PC-9 (cell line): ENCODE data around the gene CLCF1. TPM values are rescaled to one million over a fixed set of nuclear protein-coding genes. Genes with fewer than 3 reads are reported as not detected.

Experiments used
- BruUV-seq: library from RNA; stranded (reverse); fragments of 400-500 nt; replicated peaks from 2 replicates; lab custom pipeline; 2021; lab: Mats Ljungman, UMichigan
- CTCF ChIA-PET: fragments of 300-600 bp; sonication (Branson Sonifier 250); formaldehyde crosslinking; loops from one replicate; lab custom pipeline; 2022; ENCODE audit warnings: antibody characterized with exemption; lab: Charles Lee
- POLR2A ChIA-PET: fragments of 300-600 bp; sonication (Branson Sonifier 250); formaldehyde crosslinking; loops from one replicate; lab custom pipeline; 2022; ENCODE audit warnings: antibody characterized with exemption; ENCODE audit not compliant: unreplicated experiment; lab: Charles Lee
- DNase-seq, 2 experiments: peaks; one replicate each; pipeline versions ENCODE4 v3.0.0 to v3.0.0-alpha.2; 2015 to 2022; ENCODE audit warnings: mixed read lengths in 1 of 2
- H2AFZ ChIP-seq: fragments of 200-600 bp; sonication (generic); 2 replicates; pipeline ENCODE4 v1.8.1; 2017; ENCODE audit warnings: antibody characterized with exemption
- H3F3A ChIP-seq: fragments of 200-600 bp; sonication (generic); 2 replicates; pipeline ENCODE4 v1.8.1; 2017; ENCODE audit warnings: antibody characterized with exemption, mild to moderate bottlenecking, low read depth; ENCODE audit not compliant: insufficient read depth
- H3K27ac ChIP-seq: fragments of 200-600 bp; sonication (generic); 2 replicates; pipeline ENCODE4 v1.6.1; 2016; ENCODE audit warnings: mixed run types
- H3K27me3 ChIP-seq: fragments of 200-600 bp; sonication (generic); 2 replicates; pipeline ENCODE4 v1.6.1; 2016; ENCODE audit warnings: low read depth, mixed run types; ENCODE audit not compliant: insufficient read depth
- H3K36me3 ChIP-seq: fragments of 200-600 bp; sonication (generic); 2 replicates; pipeline ENCODE4 v1.6.1; 2016; ENCODE audit warnings: low read depth, mixed run types
- H3K4me1 ChIP-seq: fragments of 200-600 bp; sonication (generic); replicated peaks from 2 replicates; pipeline ENCODE4 v1.6.1; 2016; ENCODE audit warnings: mixed run types; ENCODE audit not compliant: insufficient read depth
- H3K4me2 ChIP-seq: fragments of 200-600 bp; sonication (generic); 2 replicates; pipeline ENCODE4 v1.6.1; 2017; ENCODE audit warnings: mixed run types
- H3K4me3 ChIP-seq: fragments of 200-600 bp; sonication (generic); 2 replicates; pipeline ENCODE4 v1.6.1; 2016; ENCODE audit warnings: mixed run types
- H3K79me2 ChIP-seq: fragments of 200-600 bp; sonication (generic); 2 replicates; pipeline ENCODE4 v1.6.1; 2017; ENCODE audit warnings: low read depth, mixed run types
- H3K9me2 ChIP-seq: fragments of 200-600 bp; sonication (generic); 2 replicates; pipeline ENCODE4 v1.8.1; 2017; ENCODE audit warnings: mild to moderate bottlenecking; ENCODE audit not compliant: insufficient read depth
- H3K9me3 ChIP-seq: fragments of 200-600 bp; sonication (generic); 2 replicates; pipeline ENCODE4 v1.8.1; 2016; ENCODE audit warnings: low read depth; ENCODE audit not compliant: insufficient read depth
- H4K20me1 ChIP-seq: fragments of 200-600 bp; sonication (generic); 2 replicates; pipeline ENCODE4 v1.8.1; 2017; ENCODE audit not compliant: insufficient read depth
- EZH2 ChIP-seq: fragments of 200-600 bp; sonication (generic); IDR thresholded peaks from 2 replicates; pipeline ENCODE4 v1.8.0; 2017; ENCODE audit warnings: antibody characterized with exemption, low read depth
- intact Hi-C: fragments of 100-400 bp; cut with micrococcal nuclease; formaldehyde crosslinking; loops from one replicate; pipeline ENCODE4 v1.10.0; 2022; ENCODE audit not compliant: unreplicated experiment
- total RNA-seq: library from RNA; stranded (reverse); gene quantifications from 2 replicates; pipeline ENCODE4 v1.2.3, GENCODE V29; 2021
- TF ChIP-seq, protein P1 (sequence below): fragments of 200-600 bp; sonication (generic); conservative IDR thresholded peaks from 2 replicates; pipeline ENCODE4 v1.6.1; 2017; ENCODE audit warnings: mixed run types, antibody characterized with exemption, mild to moderate bottlenecking, moderate library complexity

CLCF1 gene
- total RNA-seq, 1 experiment from 2014 or later, result 17.0 TPM

GRCh38 chr11:67419325-67420049 lies 46.1 kb upstream of the CLCF1 start:
- no peak for TF ChIP-seq EZH2
- TF ChIP-seq, protein P1, sequence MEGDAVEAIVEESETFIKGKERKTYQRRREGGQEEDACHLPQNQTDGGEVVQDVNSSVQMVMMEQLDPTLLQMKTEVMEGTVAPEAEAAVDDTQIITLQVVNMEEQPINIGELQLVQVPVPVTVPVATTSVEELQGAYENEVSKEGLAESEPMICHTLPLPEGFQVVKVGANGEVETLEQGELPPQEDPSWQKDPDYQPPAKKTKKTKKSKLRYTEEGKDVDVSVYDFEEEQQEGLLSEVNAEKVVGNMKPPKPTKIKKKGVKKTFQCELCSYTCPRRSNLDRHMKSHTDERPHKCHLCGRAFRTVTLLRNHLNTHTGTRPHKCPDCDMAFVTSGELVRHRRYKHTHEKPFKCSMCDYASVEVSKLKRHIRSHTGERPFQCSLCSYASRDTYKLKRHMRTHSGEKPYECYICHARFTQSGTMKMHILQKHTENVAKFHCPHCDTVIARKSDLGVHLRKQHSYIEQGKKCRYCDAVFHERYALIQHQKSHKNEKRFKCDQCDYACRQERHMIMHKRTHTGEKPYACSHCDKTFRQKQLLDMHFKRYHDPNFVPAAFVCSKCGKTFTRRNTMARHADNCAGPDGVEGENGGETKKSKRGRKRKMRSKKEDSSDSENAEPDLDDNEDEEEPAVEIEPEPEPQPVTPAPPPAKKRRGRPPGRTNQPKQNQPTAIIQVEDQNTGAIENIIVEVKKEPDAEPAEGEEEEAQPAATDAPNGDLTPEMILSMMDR, result no peak
- BruUV-seq, result no TSS peak
- DNase-seq, result no peak
- Histone ChIP-seq H2AFZ (no peak overlapping the region), H3K9me2 (no peaks in the 10 kb centered on the region), H3K27ac (no peak overlapping the region), H3K79me2 (no peaks in the 10 kb centered on the region), H3K4me2 (peak overlapping the region; percentile 93), H3K27me3 (no peaks in the 10 kb centered on the region), H3K9me3 (no peaks in the 10 kb centered on the region), H3K4me3 (no peak overlapping the region), H4K20me1 (no peaks in the 10 kb centered on the region), H3F3A (peaks cover 22% of the 10 kb centered on the region; the same call in 1 of the 2 replicates), H3K36me3 (no peaks in the 10 kb centered on the region), H3K4me1 (peaks cover 17% of the 10 kb centered on the region)
- intact Hi-C loops, result no loop called here
- ChIA-PET CTCF (interaction anchor here (2.1 kb wide), 1 partner anchor 18 kb away, joined by 10 read pairs; the partner anchor contains the start of gene PPP1CA), POLR2A (interaction anchor here (0.6 kb wide), 1 partner anchor 27 kb away, joined by 3 read pairs; no protein-coding TSS in a partner anchor)

GRCh38 chr11:67418476-67419281 lies 45.3 kb upstream of the CLCF1 start:
- CTCF ChIA-PET, result interaction anchor here (0.6 kb wide), 2 partner anchors 232 to 620 kb away, joined by 5 to 8 read pairs; no protein-coding TSS in a partner anchor
- Histone ChIP-seq H3K36me3 (no peaks in the 10 kb centered on the region), H3K4me1 (peaks cover 17% of the 10 kb centered on the region), H3F3A (peaks cover 22% of the 10 kb centered on the region; the same call in 1 of the 2 replicates), H3K9me3 (no peaks in the 10 kb centered on the region), H3K27ac (no peak overlapping the region), H3K27me3 (no peaks in the 10 kb centered on the region), H4K20me1 (no peaks in the 10 kb centered on the region), H3K4me2 (no peak overlapping the region), H3K4me3 (no peak overlapping the region), H3K9me2 (no peaks in the 10 kb centered on the region), H3K79me2 (no peaks in the 10 kb centered on the region), H2AFZ (no peak overlapping the region)
- peak in 1 of 2 experiments; percentile 50 for DNase-seq
- POLR2A ChIA-PET, result interaction anchor here (0.7 kb wide), 1 partner anchor 23 kb away, joined by 3 read pairs; no protein-coding TSS in a partner anchor
- TF ChIP-seq, protein P1, result no peak
- TF ChIP-seq EZH2, result no peak
- intact Hi-C loops, result no loop called here
- BruUV-seq, result no TSS peak

- no peaks in the 10 kb centered on the region for H3K36me3 ChIP-seq
- no peaks in the 10 kb centered on the region for H3K27me3 ChIP-seq
- H3K9me2 ChIP-seq, result no peaks in the 10 kb centered on the region
- no TSS peak for BruUV-seq
- peaks cover 8% of the 10 kb centered on the region for H3K4me1 ChIP-seq
- no peak overlapping the region for H2AFZ ChIP-seq
- no peak overlapping the region for H3K4me3 ChIP-seq
- ChIA-PET CTCF (no interaction called here), POLR2A (no interaction called here)
- H3K9me3 ChIP-seq, result no peaks in the 10 kb centered on the region
- H4K20me1 ChIP-seq, result no peaks in the 10 kb centered on the region
- H3K4me2 ChIP-seq, result no peak overlapping the region
- no peak for DNase-seq
- H3F3A ChIP-seq, result peaks cover 18% of the 10 kb centered on the region; the same call in 1 of the 2 replicates
- H3K27ac ChIP-seq, result no peak overlapping the region
- TF ChIP-seq, protein P1, result no peak
- TF ChIP-seq EZH2, result no peak
- H3K79me2 ChIP-seq, result no peaks in the 10 kb centered on the region
- intact Hi-C loops, result no loop called here
Observed at GRCh38 chr11:67417425-67417824, 44.0 kb upstream of the CLCF1 start.
